Neural progenitor cell (in vitro differentiated cells): ENCODE results near the gene GRM8. TPM values are rescaled to one million over a fixed set of nuclear protein-coding genes. Genes with fewer than 3 reads are reported as not detected.

Source experiments
- DNase-seq: peaks from one replicate; pipeline ENCODE4 v3.0.0-alpha.2; 2016; ENCODE audit warnings: low spot score
- H2AFZ ChIP-seq: fragments of 200-600 bp; sonication (generic); replicated peaks from 2 replicates; pipeline ENCODE4 v1.6.1; 2016; ENCODE audit warnings: antibody characterized with exemption
- H3F3A ChIP-seq: fragments of 200-600 bp; sonication (generic); 2 replicates; pipeline ENCODE4 v1.6.1; 2016; ENCODE audit warnings: antibody characterized with exemption, low read depth
- H3K27ac ChIP-seq: fragments of 200-600 bp; sonication (generic); 2 replicates; pipeline ENCODE4 v1.5.1; 2016; ENCODE audit warnings: mild to moderate bottlenecking
- H3K27me3 ChIP-seq: fragments of 200-600 bp; sonication (generic); 2 replicates; pipeline ENCODE4 v1.6.1; 2016; ENCODE audit warnings: mild to moderate bottlenecking, moderate library complexity
- H3K36me3 ChIP-seq: fragments of 200-600 bp; sonication (generic); 2 replicates; pipeline ENCODE4 v1.5.1; 2016
- H3K4me1 ChIP-seq: fragments of 200-600 bp; sonication (generic); 2 replicates; pipeline ENCODE4 v1.6.1; 2016; ENCODE audit warnings: mixed run types
- H3K4me2 ChIP-seq: fragments of 200-600 bp; sonication (generic); 2 replicates; pipeline ENCODE4 v1.6.1; 2016
- H3K4me3 ChIP-seq: fragments of 200-600 bp; sonication (generic); 2 replicates; pipeline ENCODE4 v1.5.1; 2016
- H3K79me2 ChIP-seq: fragments of 200-600 bp; sonication (generic); 2 replicates; pipeline ENCODE4 v1.6.1; 2016; ENCODE audit warnings: low read depth
- H3K9ac ChIP-seq: fragments of 200-600 bp; sonication (generic); 2 replicates; pipeline ENCODE4 v1.6.1; 2016
- H3K9me3 ChIP-seq: fragments of 200-600 bp; sonication (generic); 2 replicates; pipeline ENCODE4 v1.5.1; 2016; ENCODE audit warnings: low read depth
- H4K20me1 ChIP-seq: fragments of 200-600 bp; sonication (generic); 2 replicates; pipeline ENCODE4 v1.6.1; 2016; ENCODE audit warnings: low read depth
- H3K27ac Mint-ChIP-seq: 3 replicates; pipeline ENCODE4 v1.8.0; 2021; ENCODE audit warnings: mixed read lengths
- H3K27me3 Mint-ChIP-seq: 2 replicates; pipeline ENCODE4 v1.8.0; 2022; ENCODE audit warnings: low read depth, mild to moderate bottlenecking, inconsistent platforms, moderate library complexity, mixed read lengths; ENCODE audit not compliant: insufficient read depth
- H3K36me3 Mint-ChIP-seq: 3 replicates; pipeline ENCODE4 v1.8.0; 2021; ENCODE audit warnings: mixed read lengths
- H3K4me1 Mint-ChIP-seq: 3 replicates; pipeline ENCODE4 v1.8.0; 2021; ENCODE audit warnings: mixed read lengths
- H3K4me3 Mint-ChIP-seq: 3 replicates; pipeline ENCODE4 v1.8.0; 2021; ENCODE audit warnings: mild to moderate bottlenecking, moderate library complexity, mixed read lengths
- H3K9me3 Mint-ChIP-seq: 3 replicates; pipeline ENCODE4 v1.8.0; 2020; ENCODE audit warnings: mixed read lengths
- EZH2 ChIP-seq: fragments of 200-600 bp; sonication (generic); IDR thresholded peaks from 2 replicates; pipeline ENCODE4 v1.6.1; 2017; ENCODE audit warnings: antibody characterized with exemption, mild to moderate bottlenecking, moderate library complexity
- EZH2phosphoT487 ChIP-seq: fragments of 200-600 bp; sonication (generic); IDR thresholded peaks from 2 replicates; pipeline ENCODE4 v1.6.1; 2017; ENCODE audit warnings: antibody characterized with exemption
- total RNA-seq: library from RNA; depleted of rRNA; stranded (reverse); fragments of >200 nt; gene quantifications from 2 replicates; pipeline ENCODE4 v1.2.3, GENCODE V29; 2015; ENCODE audit warnings: low replicate concordance
- TF ChIP-seq, protein P1 (sequence below): fragments of 200-600 bp; sonication (generic); IDR thresholded peaks from 2 replicates; pipeline ENCODE4 v1.5.1; 2017; ENCODE audit warnings: antibody characterized with exemption, mild to moderate bottlenecking

GRM8 gene
- total RNA-seq, 1 donor from 2014 or later: 0.62 TPM

DNA sequence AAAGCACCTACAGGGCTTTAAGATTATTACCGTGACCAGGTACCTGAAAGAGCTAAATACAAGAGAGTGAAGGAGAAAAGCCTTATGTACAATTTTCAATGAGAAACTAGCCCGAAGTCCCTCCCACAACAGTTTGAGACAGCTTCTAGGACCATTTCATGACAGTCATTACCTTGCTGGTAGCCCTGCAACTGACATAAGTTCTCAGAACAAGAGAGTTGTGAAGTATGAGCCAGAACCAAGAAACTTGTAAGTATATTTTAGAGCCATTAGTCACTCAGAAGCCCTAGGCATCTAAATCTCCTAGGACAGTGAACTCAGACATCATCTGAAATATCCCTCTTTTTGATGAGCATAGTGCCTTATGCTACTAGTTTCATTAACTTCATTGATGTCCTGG, 792.1 kb downstream of the GRM8 start:
- Mint-ChIP-seq H3K27me3 (no peaks in the 10 kb centered on the region), H3K4me3 (no peak overlapping the region), H3K27ac (no peak overlapping the region), H3K4me1 (no peaks in the 10 kb centered on the region), H3K9me3 (no peaks in the 10 kb centered on the region), H3K36me3 (no peaks in the 10 kb centered on the region)
- no peaks in the 10 kb centered on the region for H4K20me1 ChIP-seq
- no peaks in the 10 kb centered on the region for H3K27me3 ChIP-seq
- H3K27ac ChIP-seq: no peak overlapping the region
- no peaks in the 10 kb centered on the region for H3K79me2 ChIP-seq
- no peaks in the 10 kb centered on the region for H3F3A ChIP-seq
- H3K4me2 ChIP-seq: no peak overlapping the region
- no peak overlapping the region for H2AFZ ChIP-seq
- no peaks in the 10 kb centered on the region for H3K4me1 ChIP-seq
- TF ChIP-seq EZH2: no peak
- TF ChIP-seq, protein P1, sequence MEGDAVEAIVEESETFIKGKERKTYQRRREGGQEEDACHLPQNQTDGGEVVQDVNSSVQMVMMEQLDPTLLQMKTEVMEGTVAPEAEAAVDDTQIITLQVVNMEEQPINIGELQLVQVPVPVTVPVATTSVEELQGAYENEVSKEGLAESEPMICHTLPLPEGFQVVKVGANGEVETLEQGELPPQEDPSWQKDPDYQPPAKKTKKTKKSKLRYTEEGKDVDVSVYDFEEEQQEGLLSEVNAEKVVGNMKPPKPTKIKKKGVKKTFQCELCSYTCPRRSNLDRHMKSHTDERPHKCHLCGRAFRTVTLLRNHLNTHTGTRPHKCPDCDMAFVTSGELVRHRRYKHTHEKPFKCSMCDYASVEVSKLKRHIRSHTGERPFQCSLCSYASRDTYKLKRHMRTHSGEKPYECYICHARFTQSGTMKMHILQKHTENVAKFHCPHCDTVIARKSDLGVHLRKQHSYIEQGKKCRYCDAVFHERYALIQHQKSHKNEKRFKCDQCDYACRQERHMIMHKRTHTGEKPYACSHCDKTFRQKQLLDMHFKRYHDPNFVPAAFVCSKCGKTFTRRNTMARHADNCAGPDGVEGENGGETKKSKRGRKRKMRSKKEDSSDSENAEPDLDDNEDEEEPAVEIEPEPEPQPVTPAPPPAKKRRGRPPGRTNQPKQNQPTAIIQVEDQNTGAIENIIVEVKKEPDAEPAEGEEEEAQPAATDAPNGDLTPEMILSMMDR: no peak
- no peak for TF ChIP-seq EZH2phosphoT487
- no peaks in the 10 kb centered on the region for H3K9me3 ChIP-seq
- no peak overlapping the region for H3K9ac ChIP-seq
- no peaks in the 10 kb centered on the region for H3K36me3 ChIP-seq
- DNase-seq: no peak
- H3K4me3 ChIP-seq: no peak overlapping the region

DNA sequence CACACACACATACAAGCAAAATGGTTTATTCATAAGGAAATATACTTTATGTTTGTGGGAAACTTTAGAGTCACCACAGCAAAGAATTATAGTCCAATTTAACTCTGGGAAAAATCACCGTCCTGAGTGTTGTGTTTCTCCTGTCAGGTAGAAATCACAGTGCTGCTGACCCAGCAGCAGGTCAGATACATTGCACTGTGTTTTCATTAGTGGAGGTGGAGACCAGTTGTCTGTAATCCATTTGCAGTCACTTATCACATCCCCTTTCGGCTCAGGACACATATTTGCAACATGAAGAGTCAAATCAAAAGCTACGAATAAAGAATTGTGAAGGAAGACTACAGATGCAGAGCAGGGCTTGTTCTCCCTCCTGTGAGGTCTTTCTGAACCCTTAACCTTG, 799.6 kb downstream of the GRM8 start:
- Histone ChIP-seq H4K20me1 (no peaks in the 10 kb centered on the region), H3K27ac (no peak overlapping the region), H3K79me2 (no peaks in the 10 kb centered on the region), H3K27me3 (no peaks in the 10 kb centered on the region), H3K9me3 (no peaks in the 10 kb centered on the region), H3K9ac (no peak overlapping the region), H3K4me2 (no peak overlapping the region), H3K36me3 (no peaks in the 10 kb centered on the region), H2AFZ (no peak overlapping the region), H3K4me3 (no peak overlapping the region), H3F3A (no peaks in the 10 kb centered on the region), H3K4me1 (no peaks in the 10 kb centered on the region)
- no peak for DNase-seq
- Mint-ChIP-seq H3K4me1 (no peaks in the 10 kb centered on the region), H3K9me3 (no peaks in the 10 kb centered on the region), H3K36me3 (no peaks in the 10 kb centered on the region), H3K4me3 (no peak overlapping the region), H3K27ac (no peak overlapping the region), H3K27me3 (no peaks in the 10 kb centered on the region)
- TF ChIP-seq EZH2phosphoT487: no peak
- no peak for TF ChIP-seq EZH2
- TF ChIP-seq, protein P1: no peak

DNA sequence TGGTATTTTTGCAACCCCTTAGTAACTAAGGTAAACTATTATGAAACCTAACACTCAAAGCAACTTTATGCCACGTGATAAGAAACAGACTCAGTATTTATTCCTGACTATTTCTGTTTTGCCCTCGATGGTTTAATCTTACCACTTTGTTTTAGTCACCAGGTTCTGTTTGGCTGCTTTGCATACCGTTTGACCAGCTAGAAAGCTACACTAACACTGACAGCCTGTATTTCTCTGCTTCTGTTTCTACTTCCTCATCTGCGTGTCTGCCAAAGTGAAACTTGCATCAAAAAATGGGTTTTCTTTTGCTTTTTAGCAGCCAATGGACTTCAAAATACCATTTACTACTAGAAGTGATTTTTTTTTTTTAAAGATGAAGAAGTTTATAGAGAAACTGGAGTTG, 802.5 kb downstream of the GRM8 start:
- Histone ChIP-seq H3K27ac (no peak overlapping the region), H3K4me1 (no peaks in the 10 kb centered on the region), H3K4me3 (no peak overlapping the region), H3K79me2 (no peaks in the 10 kb centered on the region), H3K27me3 (no peaks in the 10 kb centered on the region), H3K9ac (no peak overlapping the region), H4K20me1 (no peaks in the 10 kb centered on the region), H3K36me3 (no peaks in the 10 kb centered on the region), H3K4me2 (no peak overlapping the region), H3F3A (no peaks in the 10 kb centered on the region), H2AFZ (no peak overlapping the region), H3K9me3 (no peaks in the 10 kb centered on the region)
- Mint-ChIP-seq H3K9me3 (no peaks in the 10 kb centered on the region), H3K36me3 (no peaks in the 10 kb centered on the region), H3K4me1 (no peaks in the 10 kb centered on the region), H3K4me3 (no peak overlapping the region), H3K27me3 (no peaks in the 10 kb centered on the region), H3K27ac (no peak overlapping the region)
- DNase-seq: no peak
- TF ChIP-seq, protein P1: no peak
- no peak for TF ChIP-seq EZH2phosphoT487
- TF ChIP-seq EZH2: no peak
